WTC11 (cell line): ENCODE measurements around the gene PHLDB2. TPM values are rescaled to one million over a fixed set of nuclear protein-coding genes. Genes with fewer than 3 reads are reported as not detected.

Source experiments
- ATAC-seq: fragments of 200-7000 bp; cut with Tn5 transposase; 2 replicates; pipeline ENCODE4 v1.10.0; 2021; ENCODE audit warnings: mild to moderate bottlenecking, moderate library complexity
- CTCF ChIA-PET: fragments of 300-600 bp; sonication (Branson Sonifier 250); formaldehyde crosslinking; loops from one replicate; lab custom pipeline; 2021; ENCODE audit warnings: antibody characterized with exemption; lab: Charles Lee
- POLR2A ChIA-PET: fragments of 350-600 bp; sonication (Branson Sonifier 250); formaldehyde crosslinking; loops from one replicate; lab custom pipeline; 2021; ENCODE audit warnings: antibody characterized with exemption; lab: Charles Lee
- DNase-seq: peaks from one replicate; pipeline ENCODE4 v3.0.0; 2021; ENCODE audit warnings: low spot score
- H3K27ac Mint-ChIP-seq: 2 replicates; pipeline ENCODE4 v1.8.0; 2021; ENCODE audit warnings: mixed read lengths
- H3K27me3 Mint-ChIP-seq: 2 replicates; pipeline ENCODE4 v1.8.0; 2021; ENCODE audit warnings: low read depth, mild to moderate bottlenecking, moderate library complexity, mixed read lengths
- H3K36me3 Mint-ChIP-seq: 2 replicates; pipeline ENCODE4 v1.8.0; 2021; ENCODE audit warnings: mixed read lengths
- H3K4me1 Mint-ChIP-seq: 2 replicates; pipeline ENCODE4 v1.8.0; 2022; ENCODE audit warnings: mixed read lengths
- H3K4me3 Mint-ChIP-seq: 2 replicates; pipeline ENCODE4 v1.8.0; 2021; ENCODE audit warnings: mild to moderate bottlenecking, moderate library complexity, mixed read lengths
- H3K9me3 Mint-ChIP-seq: 2 replicates; pipeline ENCODE4 v1.8.0; 2021; ENCODE audit warnings: mixed read lengths
- FOXJ3 ChIP-seq: sonication (generic); formaldehyde crosslinking; IDR thresholded peaks from 2 replicates; pipeline ENCODE4 v1.9.0; 2021; ENCODE audit warnings: missing genetic modification reagents, mild to moderate bottlenecking, borderline replicate concordance
- FOXP1 ChIP-seq: sonication (generic); formaldehyde crosslinking; IDR thresholded peaks from 2 replicates; pipeline ENCODE4 v1.8.0; 2022; ENCODE audit warnings: missing genetic modification reagents, mild to moderate bottlenecking, moderate library complexity, borderline replicate concordance
- NFYB ChIP-seq: sonication (generic); formaldehyde crosslinking; conservative IDR thresholded peaks from 2 replicates; pipeline ENCODE4 v1.8.0; 2022; ENCODE audit warnings: low read depth, missing genetic modification reagents
- NR3C1 ChIP-seq: sonication (generic); formaldehyde crosslinking; conservative IDR thresholded peaks from 2 replicates; pipeline ENCODE4 v1.8.1; 2023; ENCODE audit warnings: low read depth, mild to moderate bottlenecking, missing genetic modification reagents
- PRRX2 ChIP-seq: fragments of 250-450 bp; sonication (Bioruptor Pico); IDR thresholded peaks from 2 replicates; pipeline ENCODE4 v1.8.0; 2021; ENCODE audit warnings: mild to moderate bottlenecking
- ZNF219 ChIP-seq: sonication (generic); formaldehyde crosslinking; IDR thresholded peaks from 2 replicates; pipeline ENCODE4 v1.8.0; 2023; ENCODE audit warnings: missing genetic modification reagents, mild to moderate bottlenecking, borderline replicate concordance
- ZNF396 ChIP-seq: fragments of 250-450 bp; sonication (Bioruptor Pico); IDR thresholded peaks from 2 replicates; pipeline ENCODE4 v1.8.0; 2021; ENCODE audit warnings: mild to moderate bottlenecking, moderate library complexity, borderline replicate concordance
- total RNA-seq: library from RNA; stranded (reverse); gene quantifications from 3 replicates; pipeline ENCODE4 v1.2.3, GENCODE V29; 2021
- TF ChIP-seq, protein P1 (sequence below): sonication (generic); formaldehyde crosslinking; IDR thresholded peaks from 2 replicates; pipeline ENCODE4 v1.8.0; 2023; ENCODE audit warnings: missing genetic modification reagents, mild to moderate bottlenecking, borderline replicate concordance
- TF ChIP-seq, protein P2 (sequence below): fragments of 250-450 bp; sonication (Bioruptor Pico); IDR thresholded peaks from 2 replicates; pipeline ENCODE4 v1.9.0; 2021; ENCODE audit warnings: mild to moderate bottlenecking
- TF ChIP-seq, protein P3 (sequence below): sonication (generic); formaldehyde crosslinking; IDR thresholded peaks from 2 replicates; pipeline ENCODE4 v1.8.1; 2023; ENCODE audit warnings: mild to moderate bottlenecking, missing genetic modification reagents
- TF ChIP-seq, protein P4 (sequence below): fragments of 250-450 bp; sonication (Bioruptor Pico); IDR thresholded peaks from 2 replicates; pipeline ENCODE4 v1.8.0; 2021; ENCODE audit warnings: mild to moderate bottlenecking
- TF ChIP-seq, protein P5 (sequence below): sonication (generic); formaldehyde crosslinking; IDR thresholded peaks from 2 replicates; pipeline ENCODE4 v1.8.1; 2023; ENCODE audit warnings: mild to moderate bottlenecking, missing genetic modification reagents, borderline replicate concordance
- TF ChIP-seq, protein P6 (sequence below): sonication (generic); formaldehyde crosslinking; IDR thresholded peaks from 2 replicates; pipeline ENCODE4 v1.8.1; 2023; ENCODE audit warnings: mild to moderate bottlenecking, missing genetic modification reagents, moderate library complexity
- TF ChIP-seq, protein P7 (sequence below): sonication (generic); formaldehyde crosslinking; IDR thresholded peaks from 2 replicates; pipeline ENCODE4 v1.8.1; 2023; ENCODE audit warnings: mild to moderate bottlenecking, moderate library complexity, missing genetic modification reagents

The PHLDB2 gene
- total RNA-seq, 1 experiment from 2014 or later = 40.3 TPM

DNA sequence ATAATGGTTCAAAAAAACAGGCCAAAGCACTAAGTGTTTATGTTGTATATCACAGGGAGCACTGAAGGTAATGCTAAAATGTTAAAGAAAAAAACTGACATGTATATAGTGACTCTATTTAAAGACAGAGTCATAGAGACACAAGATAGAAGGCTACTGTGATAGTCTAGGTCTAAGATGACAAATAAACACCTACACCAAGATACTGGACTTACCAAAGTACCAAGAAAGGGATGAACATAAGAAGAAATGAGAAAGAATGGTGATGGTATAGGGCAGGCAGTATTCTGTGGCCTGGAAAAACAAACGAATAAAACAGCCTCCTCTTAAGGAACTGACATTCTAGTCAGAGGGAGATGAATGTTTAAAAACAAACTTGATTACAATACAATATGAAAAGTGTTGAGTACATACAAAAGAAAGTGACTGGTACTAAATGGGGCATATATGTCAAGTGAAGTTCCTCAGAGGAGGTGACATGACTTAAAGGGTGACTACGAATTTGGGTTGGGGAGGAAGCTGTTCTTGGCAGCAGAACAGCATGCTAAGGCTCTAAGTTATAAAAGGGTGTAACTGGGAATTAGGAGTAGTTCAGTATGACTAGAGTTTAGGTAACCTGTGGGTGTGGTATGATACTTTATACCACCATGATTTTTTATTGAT, 125.7 kb downstream of the PHLDB2 start (continued):
- TF ChIP-seq, protein P1, sequence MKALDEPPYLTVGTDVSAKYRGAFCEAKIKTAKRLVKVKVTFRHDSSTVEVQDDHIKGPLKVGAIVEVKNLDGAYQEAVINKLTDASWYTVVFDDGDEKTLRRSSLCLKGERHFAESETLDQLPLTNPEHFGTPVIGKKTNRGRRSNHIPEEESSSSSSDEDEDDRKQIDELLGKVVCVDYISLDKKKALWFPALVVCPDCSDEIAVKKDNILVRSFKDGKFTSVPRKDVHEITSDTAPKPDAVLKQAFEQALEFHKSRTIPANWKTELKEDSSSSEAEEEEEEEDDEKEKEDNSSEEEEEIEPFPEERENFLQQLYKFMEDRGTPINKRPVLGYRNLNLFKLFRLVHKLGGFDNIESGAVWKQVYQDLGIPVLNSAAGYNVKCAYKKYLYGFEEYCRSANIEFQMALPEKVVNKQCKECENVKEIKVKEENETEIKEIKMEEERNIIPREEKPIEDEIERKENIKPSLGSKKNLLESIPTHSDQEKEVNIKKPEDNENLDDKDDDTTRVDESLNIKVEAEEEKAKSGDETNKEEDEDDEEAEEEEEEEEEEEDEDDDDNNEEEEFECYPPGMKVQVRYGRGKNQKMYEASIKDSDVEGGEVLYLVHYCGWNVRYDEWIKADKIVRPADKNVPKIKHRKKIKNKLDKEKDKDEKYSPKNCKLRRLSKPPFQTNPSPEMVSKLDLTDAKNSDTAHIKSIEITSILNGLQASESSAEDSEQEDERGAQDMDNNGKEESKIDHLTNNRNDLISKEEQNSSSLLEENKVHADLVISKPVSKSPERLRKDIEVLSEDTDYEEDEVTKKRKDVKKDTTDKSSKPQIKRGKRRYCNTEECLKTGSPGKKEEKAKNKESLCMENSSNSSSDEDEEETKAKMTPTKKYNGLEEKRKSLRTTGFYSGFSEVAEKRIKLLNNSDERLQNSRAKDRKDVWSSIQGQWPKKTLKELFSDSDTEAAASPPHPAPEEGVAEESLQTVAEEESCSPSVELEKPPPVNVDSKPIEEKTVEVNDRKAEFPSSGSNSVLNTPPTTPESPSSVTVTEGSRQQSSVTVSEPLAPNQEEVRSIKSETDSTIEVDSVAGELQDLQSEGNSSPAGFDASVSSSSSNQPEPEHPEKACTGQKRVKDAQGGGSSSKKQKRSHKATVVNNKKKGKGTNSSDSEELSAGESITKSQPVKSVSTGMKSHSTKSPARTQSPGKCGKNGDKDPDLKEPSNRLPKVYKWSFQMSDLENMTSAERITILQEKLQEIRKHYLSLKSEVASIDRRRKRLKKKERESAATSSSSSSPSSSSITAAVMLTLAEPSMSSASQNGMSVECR (CRISPR knock-in tag) = no peak
- TF ChIP-seq PRRX2 (CRISPR knock-in tag) = no peak
- no peak for TF ChIP-seq NFYB (CRISPR knock-in tag)
- TF ChIP-seq, protein P2, sequence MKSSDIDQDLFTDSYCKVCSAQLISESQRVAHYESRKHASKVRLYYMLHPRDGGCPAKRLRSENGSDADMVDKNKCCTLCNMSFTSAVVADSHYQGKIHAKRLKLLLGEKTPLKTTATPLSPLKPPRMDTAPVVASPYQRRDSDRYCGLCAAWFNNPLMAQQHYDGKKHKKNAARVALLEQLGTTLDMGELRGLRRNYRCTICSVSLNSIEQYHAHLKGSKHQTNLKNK = no peak
- TF ChIP-seq, protein P3, sequence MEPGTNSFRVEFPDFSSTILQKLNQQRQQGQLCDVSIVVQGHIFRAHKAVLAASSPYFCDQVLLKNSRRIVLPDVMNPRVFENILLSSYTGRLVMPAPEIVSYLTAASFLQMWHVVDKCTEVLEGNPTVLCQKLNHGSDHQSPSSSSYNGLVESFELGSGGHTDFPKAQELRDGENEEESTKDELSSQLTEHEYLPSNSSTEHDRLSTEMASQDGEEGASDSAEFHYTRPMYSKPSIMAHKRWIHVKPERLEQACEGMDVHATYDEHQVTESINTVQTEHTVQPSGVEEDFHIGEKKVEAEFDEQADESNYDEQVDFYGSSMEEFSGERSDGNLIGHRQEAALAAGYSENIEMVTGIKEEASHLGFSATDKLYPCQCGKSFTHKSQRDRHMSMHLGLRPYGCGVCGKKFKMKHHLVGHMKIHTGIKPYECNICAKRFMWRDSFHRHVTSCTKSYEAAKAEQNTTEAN (CRISPR knock-in tag) = no peak
- TF ChIP-seq, protein P4, sequence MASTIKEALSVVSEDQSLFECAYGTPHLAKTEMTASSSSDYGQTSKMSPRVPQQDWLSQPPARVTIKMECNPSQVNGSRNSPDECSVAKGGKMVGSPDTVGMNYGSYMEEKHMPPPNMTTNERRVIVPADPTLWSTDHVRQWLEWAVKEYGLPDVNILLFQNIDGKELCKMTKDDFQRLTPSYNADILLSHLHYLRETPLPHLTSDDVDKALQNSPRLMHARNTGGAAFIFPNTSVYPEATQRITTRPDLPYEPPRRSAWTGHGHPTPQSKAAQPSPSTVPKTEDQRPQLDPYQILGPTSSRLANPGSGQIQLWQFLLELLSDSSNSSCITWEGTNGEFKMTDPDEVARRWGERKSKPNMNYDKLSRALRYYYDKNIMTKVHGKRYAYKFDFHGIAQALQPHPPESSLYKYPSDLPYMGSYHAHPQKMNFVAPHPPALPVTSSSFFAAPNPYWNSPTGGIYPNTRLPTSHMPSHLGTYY (CRISPR knock-in tag) = no peak
- TF ChIP-seq FOXJ3 (CRISPR knock-in tag) = no peak
- TF ChIP-seq, protein P5, sequence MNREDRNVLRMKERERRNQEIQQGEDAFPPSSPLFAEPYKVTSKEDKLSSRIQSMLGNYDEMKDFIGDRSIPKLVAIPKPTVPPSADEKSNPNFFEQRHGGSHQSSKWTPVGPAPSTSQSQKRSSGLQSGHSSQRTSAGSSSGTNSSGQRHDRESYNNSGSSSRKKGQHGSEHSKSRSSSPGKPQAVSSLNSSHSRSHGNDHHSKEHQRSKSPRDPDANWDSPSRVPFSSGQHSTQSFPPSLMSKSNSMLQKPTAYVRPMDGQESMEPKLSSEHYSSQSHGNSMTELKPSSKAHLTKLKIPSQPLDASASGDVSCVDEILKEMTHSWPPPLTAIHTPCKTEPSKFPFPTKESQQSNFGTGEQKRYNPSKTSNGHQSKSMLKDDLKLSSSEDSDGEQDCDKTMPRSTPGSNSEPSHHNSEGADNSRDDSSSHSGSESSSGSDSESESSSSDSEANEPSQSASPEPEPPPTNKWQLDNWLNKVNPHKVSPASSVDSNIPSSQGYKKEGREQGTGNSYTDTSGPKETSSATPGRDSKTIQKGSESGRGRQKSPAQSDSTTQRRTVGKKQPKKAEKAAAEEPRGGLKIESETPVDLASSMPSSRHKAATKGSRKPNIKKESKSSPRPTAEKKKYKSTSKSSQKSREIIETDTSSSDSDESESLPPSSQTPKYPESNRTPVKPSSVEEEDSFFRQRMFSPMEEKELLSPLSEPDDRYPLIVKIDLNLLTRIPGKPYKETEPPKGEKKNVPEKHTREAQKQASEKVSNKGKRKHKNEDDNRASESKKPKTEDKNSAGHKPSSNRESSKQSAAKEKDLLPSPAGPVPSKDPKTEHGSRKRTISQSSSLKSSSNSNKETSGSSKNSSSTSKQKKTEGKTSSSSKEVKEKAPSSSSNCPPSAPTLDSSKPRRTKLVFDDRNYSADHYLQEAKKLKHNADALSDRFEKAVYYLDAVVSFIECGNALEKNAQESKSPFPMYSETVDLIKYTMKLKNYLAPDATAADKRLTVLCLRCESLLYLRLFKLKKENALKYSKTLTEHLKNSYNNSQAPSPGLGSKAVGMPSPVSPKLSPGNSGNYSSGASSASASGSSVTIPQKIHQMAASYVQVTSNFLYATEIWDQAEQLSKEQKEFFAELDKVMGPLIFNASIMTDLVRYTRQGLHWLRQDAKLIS (CRISPR knock-in tag) = no peak
- TF ChIP-seq, protein P6, sequence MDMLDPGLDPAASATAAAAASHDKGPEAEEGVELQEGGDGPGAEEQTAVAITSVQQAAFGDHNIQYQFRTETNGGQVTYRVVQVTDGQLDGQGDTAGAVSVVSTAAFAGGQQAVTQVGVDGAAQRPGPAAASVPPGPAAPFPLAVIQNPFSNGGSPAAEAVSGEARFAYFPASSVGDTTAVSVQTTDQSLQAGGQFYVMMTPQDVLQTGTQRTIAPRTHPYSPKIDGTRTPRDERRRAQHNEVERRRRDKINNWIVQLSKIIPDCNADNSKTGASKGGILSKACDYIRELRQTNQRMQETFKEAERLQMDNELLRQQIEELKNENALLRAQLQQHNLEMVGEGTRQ (CRISPR knock-in tag) = no peak
- no peak for TF ChIP-seq FOXP1 (CRISPR knock-in tag)

DNA sequence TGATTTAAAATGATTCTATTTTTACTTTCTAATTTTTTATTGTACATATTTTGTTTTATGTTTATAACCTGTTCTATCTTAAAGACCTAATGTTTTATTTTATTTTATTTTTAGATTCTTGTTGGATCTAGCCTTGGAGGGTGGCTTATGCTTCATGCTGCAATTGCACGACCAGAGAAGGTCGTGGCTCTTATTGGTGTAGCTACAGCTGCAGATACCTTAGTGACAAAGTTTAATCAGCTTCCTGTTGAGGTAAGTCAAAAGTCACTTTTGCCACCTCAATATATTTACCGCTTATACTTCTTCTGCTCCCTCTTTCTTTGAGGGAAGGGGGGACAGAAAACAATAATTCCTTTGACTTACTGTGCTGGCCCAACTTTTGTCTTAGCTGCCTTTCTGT, 127.7 kb downstream of the PHLDB2 start:
- H3K9me3 Mint-ChIP-seq = no peaks in the 10 kb centered on the region
- H3K4me3 Mint-ChIP-seq = no peak overlapping the region
- TF ChIP-seq ZNF219 (no peak), NR3C1 (CRISPR knock-in tag) (no peak), ZNF396 (CRISPR knock-in tag) (no peak)
- TF ChIP-seq, protein P7, sequence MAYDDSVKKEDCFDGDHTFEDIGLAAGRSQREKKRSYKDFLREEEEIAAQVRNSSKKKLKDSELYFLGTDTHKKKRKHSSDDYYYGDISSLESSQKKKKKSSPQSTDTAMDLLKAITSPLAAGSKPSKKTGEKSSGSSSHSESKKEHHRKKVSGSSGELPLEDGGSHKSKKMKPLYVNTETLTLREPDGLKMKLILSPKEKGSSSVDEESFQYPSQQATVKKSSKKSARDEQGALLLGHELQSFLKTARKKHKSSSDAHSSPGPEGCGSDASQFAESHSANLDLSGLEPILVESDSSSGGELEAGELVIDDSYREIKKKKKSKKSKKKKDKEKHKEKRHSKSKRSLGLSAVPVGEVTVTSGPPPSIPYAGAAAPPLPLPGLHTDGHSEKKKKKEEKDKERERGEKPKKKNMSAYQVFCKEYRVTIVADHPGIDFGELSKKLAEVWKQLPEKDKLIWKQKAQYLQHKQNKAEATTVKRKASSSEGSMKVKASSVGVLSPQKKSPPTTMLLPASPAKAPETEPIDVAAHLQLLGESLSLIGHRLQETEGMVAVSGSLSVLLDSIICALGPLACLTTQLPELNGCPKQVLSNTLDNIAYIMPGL = no peak
- H3K4me1 Mint-ChIP-seq = no peaks in the 10 kb centered on the region
- H3K36me3 Mint-ChIP-seq = peaks cover 28% of the 10 kb centered on the region
- ChIA-PET CTCF (interaction anchor here (2.3 kb wide), 1 partner anchor 27 kb away, joined by 8 read pairs; no protein-coding TSS in a partner anchor), POLR2A (no interaction called here)
- H3K27me3 Mint-ChIP-seq = no peaks in the 10 kb centered on the region
- no peak for ATAC-seq
- DNase-seq = no peak
- H3K27ac Mint-ChIP-seq = no peak overlapping the region
